Frontal cortex (tissue), 4 donors: ENCODE results near the gene UNC45A. TPM values are rescaled to one million over a fixed set of nuclear protein-coding genes. Genes with fewer than 3 reads are reported as not detected.
"Not testable (repeated sequence)": the region's sequence is repeated elsewhere in the genome, so short reads cannot be mapped to it uniquely, and the experiment has no call there.

ENCODE experiments used
- DNase-seq, 2 donors: peaks; one replicate each; pipeline ENCODE4 v3.0.0; 2012; ENCODE audit warnings: low spot score in 2 of 2
- FAIRE-seq: peaks from 2 replicates; lab custom pipeline; 2012; peaks lifted over from hg19 to GRCh38; lab: Jason Lieb, UNC
- total RNA-seq: library from RNA; depleted of rRNA; stranded (reverse); fragments of >200 nt; gene quantifications from one replicate; pipeline ENCODE4 v1.2.3, GENCODE V29; 2014
- donor health status: control.
- donor health status: control.
- donor health status: control.

UNC45A gene
- 33.4 TPM for total RNA-seq

- no peak for FAIRE-seq
- peak; percentile 94 to 95 for DNase-seq
Observed at GRCh38 chr15:90934949-90935751, at the start of gene UNC45A. TSS of gene UNC45A (plus strand) at chr15:90935285. CDS start at chr15:90935325, 40 bp downstream.

- FAIRE-seq = no peak
- peak; percentile 68 to 72 for DNase-seq
Observed at GRCh38 chr15:90885432-90886290, 49.4 kb upstream of the UNC45A start.

- DNase-seq = no peak
- FAIRE-seq = no peak
Observed at GRCh38 chr15:90886291-90886614, 48.8 kb upstream of the UNC45A start.

- FAIRE-seq (no peak), DNase-seq (no peak)
Observed at GRCh38 chr15:90887037-90887481, 48.0 kb upstream of the UNC45A start.

- DNase-seq (no peak), FAIRE-seq (no peak)
Observed at GRCh38 chr15:90889313-90889730, 45.8 kb upstream of the UNC45A start.

GRCh38 chr15:90889736-90890456 lies 45.2 kb upstream of the UNC45A start:
- FAIRE-seq (no peak), DNase-seq (no peak)

- FAIRE-seq (no peak), DNase-seq (no peak)
Observed at GRCh38 chr15:90890839-90891238, 44.2 kb upstream of the UNC45A start.

GRCh38 chr15:90891346-90891949 lies 43.6 kb upstream of the UNC45A start:
- DNase-seq = no peak
- no peak for FAIRE-seq

GRCh38 chr15:90892023-90892422 lies 43.1 kb upstream of the UNC45A start:
- DNase-seq (no peak), FAIRE-seq (no peak)

- DNase-seq = no peak
- FAIRE-seq = no peak
Observed at GRCh38 chr15:90892498-90893174, 42.4 kb upstream of the UNC45A start.

- FAIRE-seq = no peak
- DNase-seq = no peak
Observed at GRCh38 chr15:90893175-90894090, 41.7 kb upstream of the UNC45A start.

GRCh38 chr15:90895571-90896117 lies 39.4 kb upstream of the UNC45A start:
- DNase-seq (no peak), FAIRE-seq (no peak)

GRCh38 chr15:90897131-90897655 lies 37.9 kb upstream of the UNC45A start:
- FAIRE-seq = not testable (repeated sequence)

GRCh38 chr15:90901175-90902039 lies 33.7 kb upstream of the UNC45A start:
- DNase-seq (no peak), FAIRE-seq (no peak)

More at GRCh38 chr15:90897131-90897655, 37.9 kb upstream of the UNC45A start:
- DNase-seq = not testable (repeated sequence)

GRCh38 chr15:90902040-90902839 lies 32.8 kb upstream of the UNC45A start:
- FAIRE-seq = no peak
- DNase-seq = peak; percentile 86 to 90
